ENCODE data around the gene AMPD3.

The AMPD3 gene

DNA sequence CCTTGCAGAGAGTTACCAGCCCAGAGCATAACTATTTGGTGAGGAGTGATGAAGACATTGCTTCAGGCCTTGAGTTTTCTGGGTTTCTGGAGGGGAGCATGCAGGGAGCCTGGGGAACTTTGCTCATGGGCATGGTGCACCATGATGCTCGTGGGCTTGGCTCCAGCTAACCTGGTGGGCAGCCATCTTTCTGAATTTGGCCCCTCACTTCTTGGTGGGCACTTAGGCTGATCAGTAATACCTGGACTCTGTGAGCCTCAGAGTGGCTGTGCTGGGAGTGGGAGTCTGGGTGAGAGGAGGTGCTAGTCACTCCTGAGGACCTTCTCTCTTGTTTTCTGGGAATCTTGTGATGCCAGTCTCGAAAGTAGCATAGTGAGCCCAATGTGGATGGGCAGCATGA lies 30.6 kb downstream of the AMPD3 start:
- Histone ChIP-seq H3K27ac (ENCODE audit: low read length) (no peak overlapping the region), H3K4me1 (ENCODE audit: low read length) (peaks cover 32% of the 10 kb centered on the region), H3K9me3 (ENCODE audit: insufficient read depth, low read length) (no peaks in the 10 kb centered on the region), H3K4me2 (ENCODE audit: low read length) (no peak overlapping the region), H3K9ac (ENCODE audit: low read length) (no peak overlapping the region), H3K79me2 (ENCODE audit: low read length) (peaks cover 9% of the 10 kb centered on the region), H2AFZ (ENCODE audit: low read depth, low read length) (no peak overlapping the region), H3K4me3 (ENCODE audit: low read length) (no peak overlapping the region), H3K27me3 (ENCODE audit: low read depth, low read length) (no peaks in the 10 kb centered on the region), H4K20me1 (ENCODE audit: insufficient read depth, low read length) (no peaks in the 10 kb centered on the region; the same call in 1 of the 2 replicates), H3K36me3 (replicated peaks; ENCODE audit: low read depth, low read length) (peaks cover 71% of the 10 kb centered on the region)
- TF ChIP-seq, protein P1, sequence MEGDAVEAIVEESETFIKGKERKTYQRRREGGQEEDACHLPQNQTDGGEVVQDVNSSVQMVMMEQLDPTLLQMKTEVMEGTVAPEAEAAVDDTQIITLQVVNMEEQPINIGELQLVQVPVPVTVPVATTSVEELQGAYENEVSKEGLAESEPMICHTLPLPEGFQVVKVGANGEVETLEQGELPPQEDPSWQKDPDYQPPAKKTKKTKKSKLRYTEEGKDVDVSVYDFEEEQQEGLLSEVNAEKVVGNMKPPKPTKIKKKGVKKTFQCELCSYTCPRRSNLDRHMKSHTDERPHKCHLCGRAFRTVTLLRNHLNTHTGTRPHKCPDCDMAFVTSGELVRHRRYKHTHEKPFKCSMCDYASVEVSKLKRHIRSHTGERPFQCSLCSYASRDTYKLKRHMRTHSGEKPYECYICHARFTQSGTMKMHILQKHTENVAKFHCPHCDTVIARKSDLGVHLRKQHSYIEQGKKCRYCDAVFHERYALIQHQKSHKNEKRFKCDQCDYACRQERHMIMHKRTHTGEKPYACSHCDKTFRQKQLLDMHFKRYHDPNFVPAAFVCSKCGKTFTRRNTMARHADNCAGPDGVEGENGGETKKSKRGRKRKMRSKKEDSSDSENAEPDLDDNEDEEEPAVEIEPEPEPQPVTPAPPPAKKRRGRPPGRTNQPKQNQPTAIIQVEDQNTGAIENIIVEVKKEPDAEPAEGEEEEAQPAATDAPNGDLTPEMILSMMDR (IDR thresholded peaks at IDR 0.05; ENCODE audit: low read depth, low read length): no peak
- no peak for TF ChIP-seq EZH2phosphoT487 (IDR thresholded peaks at IDR 0.05; ENCODE audit: low read depth)

DNA sequence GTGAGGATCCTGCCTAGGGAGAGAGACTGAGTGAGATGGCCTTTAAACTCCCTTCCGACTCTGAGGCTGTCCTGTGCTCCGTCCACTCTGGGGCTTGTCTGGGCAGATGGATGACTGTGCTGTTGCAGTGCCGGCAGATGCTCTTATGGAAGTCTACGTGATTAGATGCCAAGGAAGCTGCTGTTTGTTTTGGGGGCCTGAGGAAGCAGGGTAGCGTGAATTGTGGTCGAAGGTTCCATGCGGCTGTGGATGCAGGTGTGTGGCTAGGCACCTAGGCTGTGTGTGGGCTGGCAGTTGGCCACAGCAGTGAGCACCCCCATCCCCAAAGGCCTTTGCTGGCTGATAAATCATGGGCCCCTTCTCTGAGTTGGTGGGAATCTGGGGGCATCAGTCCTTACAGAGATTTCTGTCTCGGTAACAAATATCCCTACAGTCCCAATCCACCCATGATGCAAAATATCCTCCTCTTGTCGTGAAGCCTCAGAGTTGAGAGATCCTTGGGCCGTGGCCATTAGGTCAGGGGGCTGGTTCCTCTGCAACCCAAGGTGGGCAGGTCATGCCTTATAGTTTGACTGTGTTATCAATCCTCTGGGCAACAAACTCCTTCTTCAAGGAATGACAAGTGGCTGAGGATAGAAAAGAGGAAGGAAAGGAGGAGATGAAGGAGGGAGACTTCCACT lies 31.2 kb downstream of the AMPD3 start:
- H4K20me1 ChIP-seq (ENCODE audit: insufficient read depth, low read length): no peaks in the 10 kb centered on the region; the same call in 1 of the 2 replicates

DNA sequence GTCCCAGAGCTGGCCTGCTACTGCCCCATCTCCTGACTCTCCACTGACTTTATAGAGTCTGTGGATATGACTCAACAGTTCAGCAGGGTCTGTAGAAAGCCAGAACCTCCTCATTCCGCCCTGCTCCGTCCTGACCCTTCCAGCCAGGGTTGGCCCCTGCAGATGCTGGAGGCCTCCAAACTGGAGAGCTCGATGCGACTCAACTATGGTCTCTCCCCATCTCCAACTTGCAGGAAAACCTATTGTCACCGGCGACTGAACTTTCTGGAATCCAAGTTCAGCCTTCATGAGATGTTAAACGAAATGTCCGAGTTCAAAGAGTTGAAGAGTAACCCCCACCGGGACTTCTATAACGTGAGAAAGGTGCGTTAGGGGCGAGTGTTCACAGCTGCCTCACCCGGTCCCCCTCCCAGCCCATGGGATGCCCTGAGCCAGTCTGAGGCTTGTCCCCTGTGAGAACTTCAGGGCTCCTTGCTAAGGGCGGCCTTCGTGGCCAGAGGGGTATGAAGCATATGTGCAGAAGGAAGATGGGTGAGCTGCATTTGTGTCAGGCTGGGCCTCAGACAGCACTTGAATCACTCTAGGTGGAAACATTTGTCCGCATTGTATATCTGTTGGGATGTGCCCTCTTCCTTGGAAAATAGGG lies 32.1 kb downstream of the AMPD3 start:
- H3K79me2 ChIP-seq (ENCODE audit: low read length): peaks cover 11% of the 10 kb centered on the region
- H3K4me1 ChIP-seq (ENCODE audit: low read length): peaks cover 33% of the 10 kb centered on the region
- no peak overlapping the region for H3K4me3 ChIP-seq (ENCODE audit: low read length)
- no peak overlapping the region for H3K27ac ChIP-seq (ENCODE audit: low read length)
- no peaks in the 10 kb centered on the region for H3K27me3 ChIP-seq (ENCODE audit: low read depth, low read length)
- H3K9me3 ChIP-seq (ENCODE audit: insufficient read depth, low read length): no peaks in the 10 kb centered on the region
- peaks cover 71% of the 10 kb centered on the region for H3K36me3 ChIP-seq (replicated peaks; ENCODE audit: low read depth, low read length)
- H3K4me2 ChIP-seq (ENCODE audit: low read length): no peak overlapping the region
- H2AFZ ChIP-seq (ENCODE audit: low read depth, low read length): no peak overlapping the region
- no peaks in the 10 kb centered on the region; the same call in 1 of the 2 replicates for H4K20me1 ChIP-seq (ENCODE audit: insufficient read depth, low read length)
- TF ChIP-seq EZH2phosphoT487 (IDR thresholded peaks at IDR 0.05; ENCODE audit: low read depth): no peak
- TF ChIP-seq, protein P1 (IDR thresholded peaks at IDR 0.05; ENCODE audit: low read depth, low read length): no peak
- H3K9ac ChIP-seq (ENCODE audit: low read length): no peak overlapping the region

More for the DNA sequence above, 31.2 kb downstream of the AMPD3 start:
- peaks cover 33% of the 10 kb centered on the region for H3K4me1 ChIP-seq (ENCODE audit: low read length)
- H2AFZ ChIP-seq (ENCODE audit: low read depth, low read length): no peak overlapping the region
- no peak overlapping the region for H3K27ac ChIP-seq (ENCODE audit: low read length)
- peaks cover 71% of the 10 kb centered on the region for H3K36me3 ChIP-seq (replicated peaks; ENCODE audit: low read depth, low read length)
- peaks cover 11% of the 10 kb centered on the region for H3K79me2 ChIP-seq (ENCODE audit: low read length)
- H3K27me3 ChIP-seq (ENCODE audit: low read depth, low read length): no peaks in the 10 kb centered on the region
- no peak overlapping the region for H3K4me2 ChIP-seq (ENCODE audit: low read length)
- H3K9ac ChIP-seq (ENCODE audit: low read length): no peak overlapping the region
- no peaks in the 10 kb centered on the region for H3K9me3 ChIP-seq (ENCODE audit: insufficient read depth, low read length)
- no peak overlapping the region for H3K4me3 ChIP-seq (ENCODE audit: low read length)
- TF ChIP-seq, protein P1 (IDR thresholded peaks at IDR 0.05; ENCODE audit: low read depth, low read length): no peak
- no peak for TF ChIP-seq EZH2phosphoT487 (IDR thresholded peaks at IDR 0.05; ENCODE audit: low read depth)

GRCh38 chr11:10488121-10488933 lies 33.3 kb downstream of the AMPD3 start:
- peaks cover 11% of the 10 kb centered on the region for H3K79me2 ChIP-seq (ENCODE audit: low read length)
- H3K9me3 ChIP-seq (ENCODE audit: insufficient read depth, low read length): no peaks in the 10 kb centered on the region
- no peaks in the 10 kb centered on the region for H3K27me3 ChIP-seq (ENCODE audit: low read depth, low read length)
- peak overlapping the region; percentile 65 for H3K4me2 ChIP-seq (ENCODE audit: low read length)
- no peaks in the 10 kb centered on the region for H4K20me1 ChIP-seq (ENCODE audit: insufficient read depth, low read length)
- peak overlapping the region; percentile 28; the same call in 1 of the 2 replicates for H3K4me3 ChIP-seq (ENCODE audit: low read length)
- peak overlapping the region; percentile 93 for H3K27ac ChIP-seq (ENCODE audit: low read length)
- peaks cover 77% of the 10 kb centered on the region for H3K36me3 ChIP-seq (replicated peaks; ENCODE audit: low read depth, low read length)
- peaks cover 37% of the 10 kb centered on the region for H3K4me1 ChIP-seq (ENCODE audit: low read length)
- TF ChIP-seq EZH2phosphoT487 (IDR thresholded peaks at IDR 0.05; ENCODE audit: low read depth): no peak
- TF ChIP-seq, protein P1 (IDR thresholded peaks at IDR 0.05; ENCODE audit: low read depth, low read length): no peak
- no peak overlapping the region for H2AFZ ChIP-seq (ENCODE audit: low read depth, low read length)
- H3K9ac ChIP-seq (ENCODE audit: low read length): peak overlapping the region; percentile 64; the same call in 1 of the 2 replicates
